Parathyroid adenoma (tissue), 2 donors: ENCODE results near the gene FRMD4A.

ENCODE experiments used
- H2AFZ ChIP-seq: fragments of 300-600 bp; sonication (generic); one replicate; pipeline ENCODE4 v1.7.0; 2017; ENCODE audit warnings: antibody characterized with exemption, mild to moderate bottlenecking
- H3K27ac ChIP-seq: fragments of 300-600 bp; sonication (generic); one replicate; pipeline ENCODE4 v1.7.0; 2017
- H3K27me3 ChIP-seq: fragments of 300-600 bp; sonication (generic); one replicate; pipeline ENCODE4 v1.7.0; 2017; ENCODE audit warnings: low read length; ENCODE audit not compliant: control insufficient read depth, insufficient read depth
- H3K36me3 ChIP-seq: fragments of 300-600 bp; sonication (generic); one replicate; pipeline ENCODE4 v1.7.0; 2017; ENCODE audit warnings: low read length; ENCODE audit not compliant: control insufficient read depth, insufficient read depth
- H3K4me1 ChIP-seq: fragments of 300-600 bp; sonication (generic); one replicate; pipeline ENCODE4 v1.7.0; 2017; ENCODE audit warnings: control low read depth
- H3K4me2 ChIP-seq: fragments of 300-600 bp; sonication (generic); one replicate; pipeline ENCODE4 v1.7.0; 2017; ENCODE audit warnings: low read length
- H3K4me3 ChIP-seq: fragments of 300-600 bp; sonication (generic); one replicate; pipeline ENCODE4 v1.7.0; 2017; ENCODE audit warnings: low read depth, low read length
- H3K79me2 ChIP-seq: fragments of 300-600 bp; sonication (generic); one replicate; pipeline ENCODE4 v1.7.0; 2017; ENCODE audit warnings: control low read depth
- H3K9ac ChIP-seq: fragments of 300-600 bp; sonication (generic); one replicate; pipeline ENCODE4 v1.7.0; 2017; ENCODE audit warnings: mild to moderate bottlenecking
- H3K9me3 ChIP-seq: fragments of 300-600 bp; sonication (generic); one replicate; pipeline ENCODE4 v1.7.0; 2017; ENCODE audit warnings: low read length; ENCODE audit not compliant: control insufficient read depth
- CTCF ChIP-seq: fragments of 300-600 bp; sonication (generic); IDR thresholded peaks from one replicate; pipeline ENCODE4 v1.7.0; 2017; ENCODE audit warnings: antibody characterized with exemption, mild to moderate bottlenecking
- donor health status: primary hyperparathyroidism.

FRMD4A gene

GRCh38 chr10:13775786-13776775 is 554.6 kb downstream of the FRMD4A start:
- no peak overlapping the region for H3K4me2 ChIP-seq
- no peak overlapping the region for H3K27ac ChIP-seq
- H3K9ac ChIP-seq, result no peak overlapping the region
- H3K4me1 ChIP-seq, result no peaks in the 10 kb centered on the region
- no peak overlapping the region for H2AFZ ChIP-seq
- H3K79me2 ChIP-seq, result no peaks in the 10 kb centered on the region
- TF ChIP-seq CTCF, result no peak
- no peaks in the 10 kb centered on the region for H3K36me3 ChIP-seq
- no peaks in the 10 kb centered on the region for H3K27me3 ChIP-seq
- H3K9me3 ChIP-seq, result no peaks in the 10 kb centered on the region
- H3K4me3 ChIP-seq, result no peak overlapping the region

- Histone ChIP-seq H3K27ac (no peak overlapping the region), H3K4me2 (no peak overlapping the region)
These were observed 556.3 kb downstream of the FRMD4A start for GRCh38 chr10:13774303-13774893.

GRCh38 chr10:13773496-13774170 is 557.1 kb downstream of the FRMD4A start:
- Histone ChIP-seq H3K4me3 (no peak overlapping the region), H3K36me3 (no peaks in the 10 kb centered on the region), H3K9ac (no peak overlapping the region), H3K27me3 (no peaks in the 10 kb centered on the region), H3K9me3 (no peaks in the 10 kb centered on the region), H2AFZ (no peak overlapping the region), H3K79me2 (no peaks in the 10 kb centered on the region), H3K4me1 (no peaks in the 10 kb centered on the region), H3K4me2 (no peak overlapping the region), H3K27ac (no peak overlapping the region)
- no peak for TF ChIP-seq CTCF

More at GRCh38 chr10:13774303-13774893, 556.3 kb downstream of the FRMD4A start:
- H3K4me1 ChIP-seq, result no peaks in the 10 kb centered on the region
- H3K27me3 ChIP-seq, result no peaks in the 10 kb centered on the region
- H2AFZ ChIP-seq, result no peak overlapping the region
- no peaks in the 10 kb centered on the region for H3K36me3 ChIP-seq
- H3K9me3 ChIP-seq, result no peaks in the 10 kb centered on the region
- H3K9ac ChIP-seq, result no peak overlapping the region
- H3K4me3 ChIP-seq, result no peak overlapping the region
- TF ChIP-seq CTCF, result no peak
- H3K79me2 ChIP-seq, result no peaks in the 10 kb centered on the region

GRCh38 chr10:13773043-13773442 is 557.7 kb downstream of the FRMD4A start:
- Histone ChIP-seq H3K27ac (no peak overlapping the region), H3K9me3 (no peaks in the 10 kb centered on the region), H3K9ac (no peak overlapping the region), H3K4me1 (no peaks in the 10 kb centered on the region), H3K4me2 (no peak overlapping the region), H3K36me3 (no peaks in the 10 kb centered on the region), H3K4me3 (no peak overlapping the region), H3K27me3 (no peaks in the 10 kb centered on the region), H2AFZ (no peak overlapping the region), H3K79me2 (no peaks in the 10 kb centered on the region)
- no peak for TF ChIP-seq CTCF
